NCI-H510A (cell line): ENCODE results near the gene RAD9B.
"Not testable (repeated sequence)": the region's sequence is repeated elsewhere in the genome, so short reads cannot be mapped to it uniquely, and the experiment has no call there.

Source experiments
- DNase-seq: peaks from one replicate; lab custom pipeline; 2025; lab: John Stamatoyannopoulos, UW

Gene RAD9B

GRCh38 chr12:110528277-110528839 lies 26.2 kb downstream of the RAD9B start:
- no peak for DNase-seq

GRCh38 chr12:110530511-110530910 lies 28.4 kb downstream of the RAD9B start:
- no peak for DNase-seq

DNA sequence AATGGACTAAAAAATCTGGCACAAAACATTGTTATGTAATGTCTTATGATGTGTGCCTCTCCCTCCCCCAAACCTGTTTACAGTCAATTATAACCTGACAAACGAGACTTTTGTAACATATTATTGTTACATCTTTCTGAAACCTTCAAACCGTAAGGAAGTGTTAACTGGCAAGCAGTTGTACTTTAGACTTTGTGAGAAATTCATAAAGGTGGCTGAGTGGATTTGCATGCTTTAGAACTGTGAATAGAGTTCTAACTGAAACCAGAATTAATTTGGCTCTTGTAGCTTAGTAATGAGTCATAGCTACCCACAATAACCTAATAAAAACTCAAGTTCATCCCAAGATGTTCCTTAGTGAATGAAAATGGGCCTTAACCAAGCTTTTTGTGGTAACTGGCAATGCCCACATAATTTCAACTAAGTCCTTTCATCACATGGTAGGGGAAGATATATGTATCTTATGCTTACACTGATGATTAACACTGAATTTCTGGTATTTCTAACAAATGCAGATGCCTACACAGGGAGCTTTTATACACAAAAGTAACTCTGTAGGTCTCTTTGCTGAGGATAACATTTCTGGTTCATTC lies 29.7 kb downstream of the RAD9B start:
- no peak for DNase-seq

- DNase-seq: no peak
These were observed 30.5 kb downstream of the RAD9B start for GRCh38 chr12:110532644-110533043.

GRCh38 chr12:110533607-110534006 lies 31.5 kb downstream of the RAD9B start:
- no peak for DNase-seq

GRCh38 chr12:110534811-110535210 lies 32.7 kb downstream of the RAD9B start:
- no peak for DNase-seq

GRCh38 chr12:110536834-110537604 lies 34.9 kb downstream of the RAD9B start:
- DNase-seq: no peak

GRCh38 chr12:110537605-110538409 lies 35.7 kb downstream of the RAD9B start:
- DNase-seq: no peak

- no peak for DNase-seq
These were observed 36.9 kb downstream of the RAD9B start for GRCh38 chr12:110538869-110539622.

- no peak for DNase-seq
These were observed 37.9 kb downstream of the RAD9B start for GRCh38 chr12:110540048-110540447.

DNA sequence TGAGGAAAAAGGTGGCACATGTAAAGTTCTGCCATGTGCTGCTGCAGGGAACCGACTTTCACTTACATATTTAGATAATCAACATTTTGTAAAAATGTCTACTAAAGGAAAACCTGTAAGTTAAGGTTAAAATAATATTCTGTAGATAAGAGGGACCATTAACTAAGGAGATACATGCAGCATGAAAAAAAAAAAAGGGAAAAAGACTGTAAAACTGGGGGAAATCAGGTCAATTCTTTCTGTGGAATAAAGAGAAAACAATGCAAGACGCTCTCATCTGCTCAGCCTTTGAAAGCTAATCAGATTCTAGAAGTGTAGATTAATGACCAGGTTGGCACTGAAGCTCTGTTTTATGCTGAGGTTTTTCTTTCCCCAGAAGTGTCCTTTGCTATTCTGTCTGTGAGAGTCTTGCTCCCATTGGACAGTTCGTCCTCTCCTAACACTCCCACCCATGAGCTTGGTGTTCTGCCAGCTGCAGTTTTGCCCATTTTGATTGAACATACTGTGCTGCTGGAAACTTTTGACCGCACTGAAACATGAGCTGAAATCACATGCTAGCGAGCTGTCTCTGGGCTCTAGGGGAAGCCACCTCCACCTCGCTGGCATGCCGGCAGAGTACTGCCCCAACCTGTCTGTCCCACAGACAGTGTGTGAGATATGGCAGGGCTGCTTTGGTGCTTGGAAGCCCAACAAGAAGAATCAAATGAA lies 41.3 kb downstream of the RAD9B start:
- no peak for DNase-seq

DNA sequence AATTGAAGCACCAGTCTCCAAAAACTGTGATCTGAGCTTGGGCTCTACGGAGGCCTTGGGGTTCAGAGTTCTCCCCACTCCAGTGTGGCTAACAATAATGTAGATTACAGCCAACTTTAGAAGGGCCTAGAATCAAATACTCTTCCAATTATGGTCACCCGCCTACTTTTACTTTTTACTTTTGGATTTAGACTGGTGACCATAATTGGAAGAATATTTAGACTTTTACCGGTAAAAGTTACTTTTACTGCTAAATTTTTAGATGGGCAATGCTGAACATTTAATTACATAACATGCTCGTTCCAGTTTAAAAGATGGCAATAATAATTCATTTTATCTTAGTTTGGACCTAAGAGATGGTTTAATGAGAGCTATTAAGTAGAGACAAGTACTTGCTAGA lies 41.8 kb downstream of the RAD9B start:
- DNase-seq: no peak

GRCh38 chr12:110545259-110545658 lies 43.1 kb downstream of the RAD9B start:
- DNase-seq: not testable (repeated sequence)

DNA sequence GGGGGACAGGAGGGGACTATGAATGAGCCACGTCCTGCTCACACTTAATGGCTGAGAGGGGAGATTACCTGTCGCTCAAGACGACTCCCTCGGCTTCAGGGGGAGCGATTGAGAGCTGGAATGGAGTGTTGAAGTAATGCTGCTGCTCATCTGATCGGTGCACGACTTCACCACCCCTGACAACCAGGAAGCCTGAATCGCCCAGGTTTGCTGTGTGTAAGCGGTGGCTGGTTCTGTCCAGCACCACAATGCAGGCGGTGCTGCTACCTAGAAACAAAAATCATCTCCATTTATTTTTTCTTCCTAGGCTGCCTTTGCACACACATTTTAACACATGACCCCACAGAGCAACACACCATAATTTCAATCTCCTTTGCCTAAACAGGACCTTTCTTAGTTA lies 43.7 kb downstream of the RAD9B start:
- DNase-seq: no peak

DNA sequence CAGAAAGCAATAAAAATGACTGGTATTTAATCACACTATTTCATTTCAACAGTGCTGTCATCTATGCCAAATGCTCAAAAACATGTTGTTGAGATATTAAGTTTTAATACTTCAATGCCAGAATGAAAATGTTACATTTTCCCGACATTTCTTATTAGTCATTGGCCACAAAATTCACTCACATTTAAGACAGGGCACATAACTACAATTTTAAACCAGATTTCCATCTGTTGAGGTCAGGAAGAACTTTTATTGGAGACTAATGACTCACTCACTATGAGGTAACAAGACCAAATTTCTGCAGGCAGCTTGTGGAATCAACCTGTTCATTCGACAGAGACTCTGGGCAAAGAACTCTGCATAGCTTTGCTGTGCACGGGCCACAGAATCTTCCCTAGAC lies 44.2 kb downstream of the RAD9B start:
- DNase-seq: no peak

DNA sequence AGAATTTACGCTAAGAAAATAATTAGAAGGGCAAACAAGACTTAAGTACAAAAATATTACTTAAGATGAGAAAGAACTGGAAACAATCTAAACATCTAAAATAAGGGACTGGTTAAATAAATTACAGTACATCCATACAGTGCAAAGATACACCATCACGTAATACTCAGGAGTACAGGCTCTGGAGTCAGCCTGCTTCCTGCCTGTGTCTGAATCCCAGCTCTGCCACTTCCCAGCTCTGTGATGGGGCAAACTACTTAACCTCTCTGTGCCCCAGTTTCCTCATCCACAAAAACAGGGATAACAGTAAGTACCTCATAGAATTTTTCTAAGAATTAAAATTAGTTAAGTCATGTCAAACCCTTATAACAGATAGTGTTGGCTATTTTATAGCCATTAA lies 45.0 kb downstream of the RAD9B start:
- no peak for DNase-seq

- DNase-seq: no peak
These were observed 46.5 kb downstream of the RAD9B start for GRCh38 chr12:110548678-110549077.

DNA sequence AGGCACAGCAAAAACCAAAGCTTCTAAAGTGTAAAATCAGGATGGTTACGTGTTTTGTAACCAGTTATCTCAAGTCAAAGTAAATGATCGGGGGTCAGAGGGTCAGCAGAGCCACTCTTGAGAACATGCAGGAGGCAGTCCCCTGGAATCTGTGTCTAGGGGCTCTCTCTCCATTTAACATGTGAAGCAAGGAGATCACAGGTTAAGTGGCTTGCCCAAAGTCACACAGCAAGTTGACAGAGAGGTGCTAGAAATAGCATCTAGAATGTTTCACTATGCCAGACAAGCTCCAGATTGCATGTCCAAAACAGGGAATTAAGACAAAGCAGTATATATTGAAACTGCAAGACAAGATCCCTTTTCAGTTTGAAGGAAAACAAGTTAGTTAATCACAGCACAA lies 47.6 kb downstream of the RAD9B start:
- no peak for DNase-seq

- no peak for DNase-seq
These were observed 48.9 kb downstream of the RAD9B start for GRCh38 chr12:110550981-110551380.
